KG1 (cell line): ENCODE measurements around the gene MTUS2.

Experiments used
- DNase-seq: peaks from one replicate; lab custom pipeline; 2025; lab: John Stamatoyannopoulos, UW

MTUS2 gene

GRCh38 chr13:29024783-29025182 lies 204.6 kb downstream of the MTUS2 start:
- no peak for DNase-seq

DNA sequence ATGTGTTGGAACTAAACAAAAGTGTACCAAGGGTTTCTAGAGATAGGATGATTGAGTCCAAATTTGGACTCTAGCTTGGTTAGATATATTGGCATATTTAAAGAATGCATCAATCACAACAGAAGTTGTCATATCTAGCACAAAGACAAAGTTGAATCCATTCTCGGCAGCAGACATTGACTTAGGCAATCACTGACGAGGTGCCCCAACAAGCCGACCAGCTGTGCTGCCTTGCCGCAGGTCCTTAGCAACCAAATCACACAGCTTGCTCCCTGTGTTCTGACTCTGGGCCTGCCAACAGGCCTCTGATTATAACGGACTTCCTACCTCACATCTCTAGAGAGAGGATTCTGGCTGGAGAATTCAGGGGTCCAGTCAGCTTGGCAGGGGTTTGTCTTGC lies 208.7 kb downstream of the MTUS2 start:
- no peak for DNase-seq

- DNase-seq, result no peak
These were observed 218.6 kb downstream of the MTUS2 start for GRCh38 chr13:29038700-29039099.

DNA sequence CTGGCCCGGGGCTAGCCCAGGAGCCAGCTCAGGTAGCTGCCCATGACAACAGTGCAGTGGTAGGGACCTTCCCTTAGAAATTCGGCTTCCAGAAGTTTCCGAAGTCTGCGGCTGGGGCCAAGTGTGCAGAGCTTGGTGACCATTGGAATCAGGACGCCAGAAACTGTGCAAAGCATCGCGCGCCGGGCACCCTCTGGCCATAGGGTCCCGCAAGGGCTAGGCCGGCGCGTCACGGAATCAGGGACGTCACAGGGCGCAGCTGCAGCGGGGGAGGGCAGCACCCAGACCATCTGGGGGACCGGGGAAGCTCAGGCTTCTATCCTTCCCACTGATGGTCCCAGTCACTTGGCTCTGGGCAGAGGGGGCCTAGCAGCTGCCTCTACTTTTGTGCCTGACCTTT lies 219.1 kb downstream of the MTUS2 start:
- no peak for DNase-seq

DNA sequence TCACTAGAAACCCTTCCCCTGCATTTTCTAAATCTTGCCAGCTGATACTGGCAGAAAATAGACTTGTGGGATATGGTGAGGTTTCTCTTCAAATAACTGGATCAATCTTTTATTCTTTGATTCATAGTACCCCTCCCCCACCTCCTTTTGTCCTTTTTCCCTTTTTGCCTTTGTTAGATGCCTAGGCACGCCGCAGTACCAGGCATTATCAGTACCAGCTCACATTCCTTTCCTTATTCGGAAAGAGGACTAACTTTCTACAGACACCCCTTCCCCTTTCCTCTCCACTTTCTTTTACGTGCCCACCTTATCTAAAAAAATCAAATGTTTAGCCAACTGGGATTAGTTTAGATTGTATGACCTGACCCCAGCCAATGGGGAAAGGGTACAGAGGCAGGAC lies 226.4 kb downstream of the MTUS2 start:
- no peak for DNase-seq

- DNase-seq, result no peak
These were observed 229.4 kb downstream of the MTUS2 start for GRCh38 chr13:29049524-29049923.

DNA sequence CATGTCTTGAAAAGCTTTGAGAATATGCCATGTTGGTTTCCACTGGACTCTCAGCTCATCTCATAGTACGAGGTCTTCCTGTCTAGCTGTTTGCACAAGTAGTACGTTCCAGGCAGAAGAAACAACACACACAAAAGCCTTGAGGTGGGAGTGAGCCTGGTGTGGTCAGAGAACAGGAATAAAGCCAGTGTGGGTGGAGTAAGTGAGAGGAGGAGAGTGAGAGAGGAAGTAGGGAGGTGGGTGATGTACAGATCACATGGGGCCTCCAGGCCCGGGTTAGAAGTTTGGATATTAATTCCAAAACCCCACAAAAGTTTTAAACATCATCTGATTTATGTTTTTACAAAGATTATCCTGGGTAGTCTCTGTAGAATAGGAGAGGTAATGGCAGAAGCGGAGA lies 230.6 kb downstream of the MTUS2 start:
- DNase-seq, result no peak

DNA sequence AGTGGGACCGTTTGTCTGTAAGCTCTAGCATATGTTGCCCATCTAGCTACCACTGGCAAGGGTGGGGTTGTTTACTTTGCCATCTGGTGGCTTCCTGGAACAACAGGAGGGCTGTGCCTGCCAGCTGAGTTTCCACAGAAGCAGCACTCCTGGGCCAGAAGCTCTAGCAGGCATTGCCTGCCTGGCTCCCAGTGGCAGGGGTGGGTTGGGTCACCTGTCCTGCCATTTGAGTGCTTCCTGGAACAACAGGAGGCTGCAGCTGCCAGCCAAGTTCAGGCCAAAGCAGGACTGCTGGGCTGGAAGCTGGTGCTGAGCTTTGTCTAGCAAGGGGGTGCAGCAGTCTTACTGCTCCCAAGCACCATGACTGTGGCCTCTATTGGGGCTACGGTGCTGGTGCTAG lies 239.7 kb downstream of the MTUS2 start:
- DNase-seq, result no peak

GRCh38 chr13:29065142-29065541 lies 245.0 kb downstream of the MTUS2 start:
- no peak for DNase-seq

DNA sequence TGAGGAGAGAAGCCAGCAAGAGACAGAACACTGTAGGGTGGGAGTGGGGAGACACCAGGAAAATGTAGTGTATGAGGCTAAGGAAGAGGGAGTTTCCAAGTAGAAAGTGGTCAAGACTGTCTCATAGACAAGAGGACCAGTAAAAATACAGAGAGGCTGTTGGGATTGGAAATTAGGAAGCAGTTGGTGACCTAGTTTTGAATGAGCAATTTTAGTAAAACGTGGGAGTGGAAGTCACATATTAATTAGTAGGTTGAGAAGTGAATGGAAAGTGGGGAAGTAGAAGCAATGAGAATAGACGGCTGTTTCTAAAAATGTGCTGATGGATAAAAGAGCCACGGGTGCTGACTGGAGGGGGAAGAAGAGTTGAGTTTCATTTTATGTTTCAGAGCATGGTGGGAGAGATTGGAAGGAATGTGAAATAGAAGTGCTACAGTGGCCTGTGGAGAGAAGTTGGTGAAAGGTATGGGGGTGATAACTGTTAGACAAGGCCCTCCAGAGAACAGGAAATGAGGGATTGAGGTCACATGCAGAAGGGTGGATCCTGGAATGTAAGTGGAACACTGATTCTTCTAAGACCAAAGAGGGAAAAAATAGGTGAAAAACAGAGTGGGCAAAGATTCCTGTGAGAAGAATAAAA lies 247.3 kb downstream of the MTUS2 start:
- no peak for DNase-seq

DNA sequence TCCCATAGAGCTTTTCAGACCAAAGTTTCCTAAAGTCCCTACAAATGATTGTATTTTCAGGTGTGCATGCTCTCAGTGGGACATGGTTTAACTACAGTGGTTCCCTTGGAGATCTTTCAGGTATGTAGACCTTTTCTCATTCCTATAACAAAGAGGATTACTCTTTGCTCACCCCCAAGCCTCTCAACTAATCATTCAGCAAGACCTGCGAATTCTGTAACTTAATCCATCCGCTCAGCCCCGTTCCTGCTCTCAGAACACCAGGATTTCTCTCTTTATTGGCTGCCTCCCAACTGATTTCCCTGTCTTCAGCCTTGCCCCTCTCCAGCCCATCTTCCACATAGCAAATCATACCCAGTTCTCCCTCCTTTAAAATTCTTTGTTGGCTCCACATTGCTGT lies 253.6 kb downstream of the MTUS2 start:
- DNase-seq, result no peak

GRCh38 chr13:29077051-29077813 lies 257.1 kb downstream of the MTUS2 start:
- no peak for DNase-seq

GRCh38 chr13:29081036-29081435 lies 260.9 kb downstream of the MTUS2 start:
- peak; percentile 2 for DNase-seq

DNA sequence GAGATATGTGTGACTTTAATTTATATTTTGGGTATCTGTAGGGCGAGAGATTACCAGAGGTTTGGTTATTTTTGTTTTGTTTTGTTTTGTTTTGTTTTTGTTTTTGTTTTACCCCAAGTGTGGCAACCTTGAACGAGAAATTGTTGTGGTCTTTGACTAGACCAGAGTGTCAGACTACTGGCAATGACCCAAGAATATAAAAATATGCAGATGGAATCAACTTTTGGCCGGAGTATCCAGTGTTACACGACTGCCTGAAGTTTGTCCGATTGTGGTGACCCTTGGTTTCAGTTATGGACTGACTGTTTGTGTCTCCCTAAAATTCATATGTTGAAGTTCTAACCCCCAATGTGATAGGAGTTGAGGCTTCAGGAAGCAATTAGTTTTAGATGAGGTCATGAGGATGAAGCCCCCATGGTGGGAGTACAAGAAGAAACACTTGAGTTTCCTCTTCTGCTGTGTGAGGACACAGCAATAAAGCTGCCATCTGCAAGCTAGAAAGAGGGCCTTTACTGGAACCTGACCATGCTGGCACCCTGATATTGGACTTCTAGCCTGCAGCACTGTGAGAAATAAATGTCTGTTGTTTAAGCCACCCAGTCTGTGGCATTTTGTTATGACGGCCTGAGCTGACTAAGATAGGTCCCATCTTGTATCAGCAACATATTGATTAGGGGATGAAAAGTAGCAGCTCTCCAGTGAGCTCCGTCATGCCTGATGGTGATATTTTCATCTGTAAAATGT lies 261.7 kb downstream of the MTUS2 start:
- no peak for DNase-seq

GRCh38 chr13:29099781-29100406 lies 279.8 kb downstream of the MTUS2 start:
- DNase-seq, result no peak

DNA sequence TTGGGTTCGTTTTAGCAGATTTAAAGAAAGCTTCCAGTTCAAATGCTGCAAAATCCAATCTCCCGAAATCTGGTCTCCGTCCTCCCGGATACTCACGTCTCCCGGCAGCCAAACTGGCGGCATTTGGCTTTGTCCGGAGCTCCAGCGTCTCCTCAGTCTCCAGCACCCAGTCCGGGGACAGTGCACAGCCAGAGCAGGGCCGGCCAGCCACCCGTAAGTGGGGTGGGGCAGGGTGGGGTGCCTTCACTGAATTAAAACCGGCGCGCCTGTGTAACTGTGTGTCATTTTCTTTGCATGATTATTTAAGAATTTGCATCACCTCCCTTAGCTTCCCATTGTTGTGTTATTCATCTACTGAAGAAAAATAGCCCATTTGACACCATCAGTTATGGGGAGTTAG lies 280.6 kb downstream of the MTUS2 start:
- no peak for DNase-seq

DNA sequence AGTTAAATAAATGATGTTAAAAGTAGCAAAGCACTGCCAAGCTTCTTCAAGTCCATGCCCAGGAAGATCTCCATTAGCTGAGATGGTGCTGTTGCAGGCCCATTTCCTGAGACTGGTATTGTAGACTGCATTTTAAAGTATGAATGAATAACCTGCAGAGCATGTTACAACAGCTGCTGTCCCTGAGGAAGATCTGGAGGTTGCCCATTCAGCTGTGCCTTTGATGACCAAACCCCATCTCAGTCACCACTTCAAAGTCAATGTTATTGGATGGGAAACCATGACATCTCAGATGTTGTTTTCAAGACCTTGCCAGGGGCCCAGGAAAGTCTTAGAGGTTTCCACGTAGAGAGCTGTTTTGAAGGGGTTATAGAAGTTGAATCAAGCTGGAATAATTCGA lies 281.3 kb downstream of the MTUS2 start:
- DNase-seq, result no peak

- DNase-seq, result no peak
These were observed 281.8 kb downstream of the MTUS2 start for GRCh38 chr13:29101905-29102304.

DNA sequence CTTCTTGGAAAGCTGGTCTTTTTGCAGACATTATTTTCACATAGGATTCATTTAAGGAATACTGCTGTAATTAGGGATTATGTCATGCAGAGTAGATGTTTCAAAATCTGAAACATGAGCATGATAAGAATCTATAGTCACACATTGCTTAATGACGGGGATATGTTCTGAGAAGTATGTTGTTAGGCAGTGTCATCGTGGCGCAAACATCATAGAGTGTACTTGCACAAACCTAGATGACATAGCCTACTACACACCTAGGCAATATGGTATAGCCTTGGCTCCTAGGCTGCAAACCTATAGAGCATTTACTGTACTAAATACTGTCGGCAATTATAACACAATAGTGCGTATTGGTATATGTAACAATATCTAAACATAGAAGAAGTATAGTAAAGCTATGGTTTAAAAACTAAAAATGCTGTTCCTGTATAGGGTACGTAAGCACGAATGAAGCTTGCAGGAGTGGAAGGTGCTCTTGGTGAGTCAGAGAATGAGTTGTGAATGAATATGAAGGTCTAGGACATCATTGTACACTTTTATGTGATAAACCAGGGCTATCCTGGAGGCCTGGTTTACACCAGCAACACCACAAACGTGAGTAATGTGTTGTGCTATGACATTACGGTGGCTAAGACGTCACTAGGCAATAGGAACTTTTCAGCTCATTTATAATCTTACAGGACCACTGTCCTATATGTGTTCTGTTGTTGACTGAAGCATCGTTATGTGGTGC lies 283.1 kb downstream of the MTUS2 start:
- no peak for DNase-seq

DNA sequence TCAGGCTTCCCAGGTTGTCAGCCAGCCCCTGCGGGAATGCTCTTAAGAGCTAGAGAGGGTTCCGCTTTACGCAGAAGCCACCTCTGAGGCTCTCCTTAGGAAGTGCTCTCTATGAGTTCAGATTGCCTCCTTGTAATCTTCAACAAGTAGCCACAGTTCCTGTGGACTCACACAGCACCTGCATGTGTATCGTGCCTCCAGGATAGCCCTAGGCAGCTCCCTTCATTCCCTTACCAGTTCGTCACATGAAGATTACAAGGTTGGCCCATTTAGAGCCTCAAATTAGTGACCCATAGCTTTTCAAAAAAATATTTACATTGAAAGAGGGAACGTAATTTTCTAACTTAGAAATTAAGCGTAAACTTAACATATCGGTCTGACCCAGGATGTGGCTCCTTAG lies 284.3 kb downstream of the MTUS2 start:
- DNase-seq, result no peak

GRCh38 chr13:29105779-29106178 lies 285.6 kb downstream of the MTUS2 start:
- no peak for DNase-seq

DNA sequence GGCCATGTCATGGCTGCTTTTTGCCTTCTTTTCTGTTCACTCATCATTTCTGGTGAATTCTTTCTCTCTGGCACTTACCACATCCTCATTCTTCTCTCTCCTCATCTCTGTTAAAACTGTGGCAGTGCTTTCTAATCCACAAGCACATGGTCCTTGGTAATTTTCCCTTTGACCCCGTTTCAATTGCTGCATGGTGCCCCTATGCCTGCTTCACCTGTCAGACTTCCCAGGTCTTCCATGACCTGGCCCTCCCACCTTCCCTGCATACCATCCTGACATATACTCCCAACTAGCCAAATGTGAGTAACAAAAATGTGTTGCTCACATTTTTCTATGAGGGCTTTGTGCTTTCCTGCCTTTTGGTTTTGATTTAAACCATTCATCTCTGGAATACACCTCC lies 286.5 kb downstream of the MTUS2 start:
- DNase-seq, result no peak
